Measurements from ENCODE around the gene KLHL6. TPM values are rescaled to one million over a fixed set of nuclear protein-coding genes. Genes with fewer than 3 reads are reported as not detected.
"Not testable (repeated sequence)": the region's sequence is repeated elsewhere in the genome, so short reads cannot be mapped to it uniquely, and the experiment has no call there.

KLHL6 gene
- total and polyA plus RNA-seq, 4 donors, result 0.42 to 3.8 (median 1.0) TPM

DNA sequence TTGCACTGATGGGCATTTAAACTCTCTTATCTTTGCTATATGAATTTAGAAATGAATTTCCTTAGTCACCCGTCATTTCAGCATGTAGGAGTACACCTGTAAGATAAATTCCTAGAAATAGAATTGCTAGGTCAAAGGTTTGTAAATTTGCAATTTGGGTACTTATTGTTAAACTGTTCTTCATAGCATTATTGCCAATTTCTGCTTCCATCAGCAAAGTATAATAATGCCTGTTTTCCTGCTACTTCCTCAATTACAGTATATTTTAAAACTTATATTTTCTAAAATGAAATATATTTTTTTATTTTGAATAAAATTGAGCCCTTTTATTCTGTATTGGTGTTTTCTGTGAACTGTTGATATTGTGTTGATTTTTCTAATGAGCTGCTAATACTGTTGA is 110.8 kb downstream of the KLHL6 start (continued):
- TF ChIP-seq, protein P1, sequence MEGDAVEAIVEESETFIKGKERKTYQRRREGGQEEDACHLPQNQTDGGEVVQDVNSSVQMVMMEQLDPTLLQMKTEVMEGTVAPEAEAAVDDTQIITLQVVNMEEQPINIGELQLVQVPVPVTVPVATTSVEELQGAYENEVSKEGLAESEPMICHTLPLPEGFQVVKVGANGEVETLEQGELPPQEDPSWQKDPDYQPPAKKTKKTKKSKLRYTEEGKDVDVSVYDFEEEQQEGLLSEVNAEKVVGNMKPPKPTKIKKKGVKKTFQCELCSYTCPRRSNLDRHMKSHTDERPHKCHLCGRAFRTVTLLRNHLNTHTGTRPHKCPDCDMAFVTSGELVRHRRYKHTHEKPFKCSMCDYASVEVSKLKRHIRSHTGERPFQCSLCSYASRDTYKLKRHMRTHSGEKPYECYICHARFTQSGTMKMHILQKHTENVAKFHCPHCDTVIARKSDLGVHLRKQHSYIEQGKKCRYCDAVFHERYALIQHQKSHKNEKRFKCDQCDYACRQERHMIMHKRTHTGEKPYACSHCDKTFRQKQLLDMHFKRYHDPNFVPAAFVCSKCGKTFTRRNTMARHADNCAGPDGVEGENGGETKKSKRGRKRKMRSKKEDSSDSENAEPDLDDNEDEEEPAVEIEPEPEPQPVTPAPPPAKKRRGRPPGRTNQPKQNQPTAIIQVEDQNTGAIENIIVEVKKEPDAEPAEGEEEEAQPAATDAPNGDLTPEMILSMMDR (IDR thresholded peaks at IDR 0.05; ENCODE audit: low read depth, low read length, missing input control), result no peak
- no peak for TF ChIP-seq FOXA2 (IDR thresholded peaks at IDR 0.05)

DNA sequence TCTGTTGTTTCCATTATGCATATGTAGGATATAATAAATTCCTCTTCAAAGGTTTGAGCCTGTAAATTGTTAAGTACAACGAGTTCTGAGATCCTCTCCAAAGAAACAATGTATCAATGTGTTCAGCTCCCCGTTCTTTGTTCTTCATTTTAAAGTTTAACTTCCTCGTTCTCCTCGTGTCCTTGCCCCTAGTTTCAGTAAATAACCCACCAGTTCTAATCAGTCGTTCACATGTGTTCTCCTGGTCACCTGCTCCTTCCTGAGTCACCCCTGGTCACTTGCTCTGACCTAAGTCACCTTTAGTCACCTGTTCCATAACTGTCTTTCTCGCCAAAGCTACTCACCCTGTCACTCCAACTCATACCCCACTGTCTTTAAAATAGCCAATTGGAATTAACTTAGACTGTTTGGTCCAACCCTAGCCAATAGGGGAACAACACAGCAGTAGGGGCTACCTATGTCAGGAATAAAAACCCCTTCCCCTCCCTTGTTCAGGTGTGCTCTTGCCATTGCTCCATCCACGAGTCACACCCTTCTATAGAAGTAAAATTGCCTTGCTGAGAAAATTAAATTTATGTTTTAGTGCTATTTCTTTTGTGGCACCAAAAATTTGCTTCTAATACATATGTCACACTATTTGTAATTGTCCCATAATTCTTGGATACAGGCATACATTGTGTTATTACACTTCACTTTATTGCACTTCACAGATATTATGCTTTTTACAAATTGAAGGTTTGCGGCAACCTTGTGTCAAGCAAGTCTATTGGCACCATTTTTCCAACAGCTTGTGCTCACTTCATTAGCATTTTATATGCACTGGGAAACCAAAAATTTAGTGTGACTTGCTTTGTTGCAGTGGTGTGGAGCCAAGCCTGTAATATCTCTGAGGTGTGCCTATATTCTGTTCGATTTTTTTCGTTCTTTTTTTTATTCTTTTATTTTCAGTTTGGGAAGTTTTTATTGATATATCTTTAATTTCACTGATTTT is 111.8 kb downstream of the KLHL6 start:
- Histone ChIP-seq H3K27me3 (ENCODE audit: control insufficient read depth in 4 of 4, insufficient read depth in 4 of 4, low read length in 3 of 4) (no peaks in the 10 kb centered on the region), H3K4me1 (ENCODE audit: control insufficient read depth in 4 of 4, insufficient read depth in 4 of 4, low read length in 3 of 4) (peaks cover 0 to 8% (median 6%) of the 10 kb centered on the region in 4 donors), H3K4me3 (ENCODE audit: low read depth in 1 of 3, low read length in 3 of 3) (no peak overlapping the region), H3K9ac (ENCODE audit: low read depth in 1 of 2, low read length in 2 of 2) (no peak overlapping the region), H3K36me3 (ENCODE audit: control insufficient read depth in 4 of 4, insufficient read depth in 3 of 4, low read depth in 1 of 4, low read length in 3 of 4) (no peaks in the 10 kb centered on the region), H3K27ac (ENCODE audit: low read depth in 1 of 2, low read length in 2 of 2) (no peak overlapping the region), H3K9me3 (ENCODE audit: control insufficient read depth in 4 of 4, low read length in 3 of 4) (peaks cover 3 to 12% (median 4%) of the 10 kb centered on the region in 4 donors)
- 82% methylated on average over 10 of the region's 10 CpGs for WGBS
- no peak for DNase-seq (ENCODE audit: low spot score)
- TF ChIP-seq HNF4A (conservative IDR thresholded peaks at IDR 0.05) (no peak), RAD21 (IDR thresholded peaks at IDR 0.05) (no peak), HNF4G (IDR thresholded peaks at IDR 0.05) (no peak), JUND (IDR thresholded peaks at IDR 0.05) (no peak), RXRA (IDR thresholded peaks at IDR 0.05) (no peak), TAF1 (conservative IDR thresholded peaks at IDR 0.05) (no peak)

DNA sequence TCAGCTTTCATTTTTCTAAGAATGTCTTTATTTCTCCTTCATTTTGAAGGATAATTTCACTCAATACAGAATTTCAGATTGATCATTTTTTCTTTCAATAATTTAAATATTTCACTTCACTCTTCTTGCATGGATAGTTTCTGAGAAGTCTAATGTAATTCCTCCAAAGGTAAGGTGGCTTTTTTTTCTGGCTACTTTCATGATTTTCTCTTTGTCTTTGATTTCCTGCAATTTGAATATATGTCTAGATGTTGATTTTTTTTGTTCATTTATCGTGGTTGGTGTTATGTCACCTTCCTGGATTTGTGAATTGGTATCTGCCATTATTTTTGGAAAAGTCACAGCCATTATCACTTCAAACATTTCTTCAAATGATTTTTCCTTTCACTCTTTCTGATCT is 112.5 kb downstream of the KLHL6 start:
- DNase-seq (ENCODE audit: low spot score), result no peak
- H3K9ac ChIP-seq (ENCODE audit: low read depth in 1 of 2, low read length in 2 of 2), result no peak overlapping the region
- peaks cover 3 to 12% (median 4%) of the 10 kb centered on the region in 4 donors for H3K9me3 ChIP-seq (ENCODE audit: control insufficient read depth in 4 of 4, low read length in 3 of 4)
- H3K36me3 ChIP-seq (ENCODE audit: control insufficient read depth in 4 of 4, insufficient read depth in 3 of 4, low read depth in 1 of 4, low read length in 3 of 4), result no peaks in the 10 kb centered on the region
- TF ChIP-seq SP1 (IDR thresholded peaks at IDR 0.05) (no peak), NR2F2 (IDR thresholded peaks at IDR 0.05) (no peak)
- TF ChIP-seq, protein P2, sequence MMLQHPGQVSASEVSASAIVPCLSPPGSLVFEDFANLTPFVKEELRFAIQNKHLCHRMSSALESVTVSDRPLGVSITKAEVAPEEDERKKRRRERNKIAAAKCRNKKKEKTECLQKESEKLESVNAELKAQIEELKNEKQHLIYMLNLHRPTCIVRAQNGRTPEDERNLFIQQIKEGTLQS (IDR thresholded peaks at IDR 0.05), result no peak
- H3K4me1 ChIP-seq (ENCODE audit: control insufficient read depth in 4 of 4, insufficient read depth in 4 of 4, low read length in 3 of 4), result peaks cover 0 to 3% (median 1%) of the 10 kb centered on the region in 4 donors
- H3K27me3 ChIP-seq (ENCODE audit: control insufficient read depth in 4 of 4, insufficient read depth in 4 of 4, low read length in 3 of 4), result no peaks in the 10 kb centered on the region
- no peak overlapping the region for H3K4me3 ChIP-seq (ENCODE audit: low read depth in 1 of 3, low read length in 3 of 3)
- no peak overlapping the region for H3K27ac ChIP-seq (ENCODE audit: low read depth in 1 of 2, low read length in 2 of 2)
- WGBS, result 75% methylated on average over 1 of the region's 1 CpG

DNA sequence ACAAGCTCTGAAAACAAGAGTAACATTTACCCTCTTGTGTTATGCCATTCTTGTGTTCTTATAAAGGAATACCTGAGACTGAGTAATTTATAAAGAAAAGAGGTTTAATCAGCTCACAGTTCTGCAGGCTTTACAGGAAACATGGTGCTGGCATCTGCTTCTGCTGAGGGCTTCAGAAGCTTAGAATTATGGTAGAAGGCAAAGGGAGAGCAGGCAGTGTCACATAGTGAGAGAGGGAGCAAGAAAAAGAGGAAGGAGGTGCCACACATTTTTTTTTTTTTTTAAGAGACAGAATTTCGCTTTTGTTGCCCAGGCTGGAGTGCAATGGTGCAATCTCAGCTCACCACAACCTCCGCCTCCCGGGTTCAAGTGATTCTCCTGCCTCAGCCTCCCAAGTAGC is 115.0 kb downstream of the KLHL6 start:
- H3K27ac ChIP-seq (ENCODE audit: low read depth in 1 of 2, low read length in 2 of 2); H3K4me1 ChIP-seq (ENCODE audit: control insufficient read depth in 4 of 4, insufficient read depth in 4 of 4, low read length in 3 of 4); H3K9ac ChIP-seq (ENCODE audit: low read depth in 1 of 2, low read length in 2 of 2); H3K4me3 ChIP-seq (ENCODE audit: low read depth in 1 of 3, low read length in 3 of 3); H3K36me3 ChIP-seq (ENCODE audit: control insufficient read depth in 4 of 4, insufficient read depth in 3 of 4, low read depth in 1 of 4, low read length in 3 of 4); H3K27me3 ChIP-seq (ENCODE audit: control insufficient read depth in 4 of 4, insufficient read depth in 4 of 4, low read length in 3 of 4); DNase-seq (ENCODE audit: low spot score): not testable (repeated sequence)
- peaks cover 3 to 12% (median 4%) of the 10 kb centered on the region in 4 donors for H3K9me3 ChIP-seq (ENCODE audit: control insufficient read depth in 4 of 4, low read length in 3 of 4)
- WGBS, result 93% methylated on average over 3 of the region's 3 CpGs

Data from liver (tissue), 9 donors.